ENCODE data around the gene EZH2. TPM values are rescaled to one million over a fixed set of nuclear protein-coding genes. Genes with fewer than 3 reads are reported as not detected.

Gene EZH2
- total RNA-seq, 4 donors from 2014 or later: 0.62 to 1.5 (median 0.65) TPM

GRCh38 chr7:148918058-148918596 lies 34.0 kb upstream of the EZH2 start:
- H3K27me3 ChIP-seq: no peaks in the 10 kb centered on the region
- no peak for ATAC-seq
- H3K9me3 ChIP-seq: no peaks in the 10 kb centered on the region
- H3K27ac ChIP-seq: no peak overlapping the region
- no peak overlapping the region for H3K4me3 ChIP-seq
- no peaks in the 10 kb centered on the region for H3K36me3 ChIP-seq
- 83 to 86% methylated on average over 1 to 6 of the region's 10 CpGs for WGBS, 2 donors (ENCODE audit: low coverage in 1 of 2)
- TF ChIP-seq, protein P1, sequence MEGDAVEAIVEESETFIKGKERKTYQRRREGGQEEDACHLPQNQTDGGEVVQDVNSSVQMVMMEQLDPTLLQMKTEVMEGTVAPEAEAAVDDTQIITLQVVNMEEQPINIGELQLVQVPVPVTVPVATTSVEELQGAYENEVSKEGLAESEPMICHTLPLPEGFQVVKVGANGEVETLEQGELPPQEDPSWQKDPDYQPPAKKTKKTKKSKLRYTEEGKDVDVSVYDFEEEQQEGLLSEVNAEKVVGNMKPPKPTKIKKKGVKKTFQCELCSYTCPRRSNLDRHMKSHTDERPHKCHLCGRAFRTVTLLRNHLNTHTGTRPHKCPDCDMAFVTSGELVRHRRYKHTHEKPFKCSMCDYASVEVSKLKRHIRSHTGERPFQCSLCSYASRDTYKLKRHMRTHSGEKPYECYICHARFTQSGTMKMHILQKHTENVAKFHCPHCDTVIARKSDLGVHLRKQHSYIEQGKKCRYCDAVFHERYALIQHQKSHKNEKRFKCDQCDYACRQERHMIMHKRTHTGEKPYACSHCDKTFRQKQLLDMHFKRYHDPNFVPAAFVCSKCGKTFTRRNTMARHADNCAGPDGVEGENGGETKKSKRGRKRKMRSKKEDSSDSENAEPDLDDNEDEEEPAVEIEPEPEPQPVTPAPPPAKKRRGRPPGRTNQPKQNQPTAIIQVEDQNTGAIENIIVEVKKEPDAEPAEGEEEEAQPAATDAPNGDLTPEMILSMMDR (IDR thresholded peaks at IDR 0.05): no peak
- no peak for TF ChIP-seq POLR2A (IDR thresholded peaks at IDR 0.05)
- TF ChIP-seq POLR2AphosphoS5 (IDR thresholded peaks at IDR 0.05): no peak
- TF ChIP-seq EP300 (IDR thresholded peaks at IDR 0.05): no peak
- no peaks in the 10 kb centered on the region for H3K4me1 ChIP-seq

- ATAC-seq: no peak
- 15 to 24% methylated on average over 1 of the region's 1 CpG for WGBS, 2 donors (ENCODE audit: low coverage in 1 of 2)
These were observed 32.1 kb upstream of the EZH2 start for GRCh38 chr7:148916186-148916585.

GRCh38 chr7:148915211-148915610 lies 31.1 kb upstream of the EZH2 start:
- H3K27me3 ChIP-seq: peaks cover 3% of the 10 kb centered on the region
- TF ChIP-seq EP300 (IDR thresholded peaks at IDR 0.05) (no peak), POLR2A (IDR thresholded peaks at IDR 0.05) (no peak), POLR2AphosphoS5 (IDR thresholded peaks at IDR 0.05) (no peak)
- TF ChIP-seq, protein P1 (IDR thresholded peaks at IDR 0.05): no peak
- no peak overlapping the region for H3K4me3 ChIP-seq
- no peaks in the 10 kb centered on the region for H3K4me1 ChIP-seq
- H3K27ac ChIP-seq: no peak overlapping the region
- ATAC-seq: no peak
- H3K36me3 ChIP-seq: no peaks in the 10 kb centered on the region
- H3K9me3 ChIP-seq: no peaks in the 10 kb centered on the region
- WGBS, 2 donors (ENCODE audit: low coverage in 1 of 2): 85 to 92% methylated on average over 2 to 6 of the region's 7 CpGs

More at GRCh38 chr7:148916186-148916585, 32.1 kb upstream of the EZH2 start:
- Histone ChIP-seq H3K36me3 (no peaks in the 10 kb centered on the region), H3K9me3 (no peaks in the 10 kb centered on the region), H3K27me3 (no peaks in the 10 kb centered on the region), H3K27ac (no peak overlapping the region), H3K4me3 (no peak overlapping the region), H3K4me1 (no peaks in the 10 kb centered on the region)
- TF ChIP-seq EP300 (IDR thresholded peaks at IDR 0.05): no peak
- TF ChIP-seq POLR2AphosphoS5 (IDR thresholded peaks at IDR 0.05): no peak
- TF ChIP-seq, protein P1 (IDR thresholded peaks at IDR 0.05): no peak

DNA sequence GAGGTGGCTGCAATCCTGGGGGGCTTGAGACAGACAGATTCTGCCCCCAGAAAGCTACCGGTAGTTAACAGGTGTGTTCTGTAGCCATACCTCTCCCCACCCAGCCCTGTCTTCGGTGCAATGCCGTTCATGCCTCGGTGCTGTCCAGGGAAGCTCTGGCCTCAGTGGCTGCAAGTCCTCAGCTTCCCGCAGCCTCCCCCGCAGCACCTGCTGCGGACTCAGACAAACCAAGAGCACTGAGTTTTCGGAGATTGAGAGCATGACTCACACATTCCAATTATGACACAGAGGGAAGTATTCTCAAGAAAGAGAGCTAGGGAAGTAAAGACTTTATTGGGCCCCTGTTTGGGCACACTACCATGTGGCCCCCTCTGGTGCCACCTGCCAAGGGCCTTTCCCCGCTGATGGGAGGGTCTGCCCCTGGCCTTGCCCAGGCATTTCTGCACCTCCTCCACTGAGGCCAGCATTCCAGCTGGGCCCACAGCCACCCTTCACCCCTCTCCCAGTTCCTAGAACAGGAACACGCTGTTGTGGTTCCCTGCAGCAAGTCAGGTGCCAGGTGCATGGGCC lies 30.2 kb upstream of the EZH2 start:
- no peak for TF ChIP-seq POLR2A (IDR thresholded peaks at IDR 0.05)
- no peak for TF ChIP-seq EP300 (IDR thresholded peaks at IDR 0.05)
- TF ChIP-seq, protein P1 (IDR thresholded peaks at IDR 0.05): no peak
- no peak for TF ChIP-seq POLR2AphosphoS5 (IDR thresholded peaks at IDR 0.05)
- no peak for ATAC-seq
- 100% methylated on average over 1 of the region's 10 CpGs; no CpG with 5 or more reads in 1 of the 2 donors for WGBS, 2 donors (ENCODE audit: low coverage in 1 of 2)

More for the DNA sequence above, 30.2 kb upstream of the EZH2 start:
- H3K4me3 ChIP-seq: no peak overlapping the region
- no peaks in the 10 kb centered on the region for H3K36me3 ChIP-seq
- H3K9me3 ChIP-seq: no peaks in the 10 kb centered on the region
- peaks cover 12% of the 10 kb centered on the region for H3K27me3 ChIP-seq
- no peak overlapping the region for H3K27ac ChIP-seq
- no peaks in the 10 kb centered on the region for H3K4me1 ChIP-seq
